ENCODE data around the gene UBE2D1.

The UBE2D1 gene

GRCh38 chr10:58341947-58342346 is 7.1 kb downstream of the UBE2D1 start:
- DNase-seq: no peak

GRCh38 chr10:58347967-58348366 is 13.2 kb downstream of the UBE2D1 start:
- DNase-seq: no peak

GRCh38 chr10:58348571-58349033 is 13.8 kb downstream of the UBE2D1 start:
- DNase-seq: no peak

DNA sequence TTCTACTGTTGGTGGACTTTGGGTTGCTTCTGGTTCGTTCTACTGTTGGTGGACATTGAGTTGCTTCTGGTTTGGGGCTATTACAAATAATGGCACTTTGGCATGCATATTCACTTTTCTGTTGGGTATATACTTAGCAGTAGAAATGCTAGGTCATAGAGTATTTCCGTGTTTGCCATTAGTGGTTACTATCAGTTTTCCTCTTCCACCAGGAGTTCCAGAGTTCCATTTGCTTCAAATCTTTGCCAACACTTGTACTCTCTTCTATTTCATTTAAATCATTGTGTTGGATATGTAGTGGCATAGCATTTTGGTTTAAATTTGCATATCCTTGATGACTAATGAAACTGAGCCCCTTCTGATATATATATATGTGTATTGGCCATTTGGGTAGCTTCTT is 15.2 kb downstream of the UBE2D1 start:
- DNase-seq: no peak

DNA sequence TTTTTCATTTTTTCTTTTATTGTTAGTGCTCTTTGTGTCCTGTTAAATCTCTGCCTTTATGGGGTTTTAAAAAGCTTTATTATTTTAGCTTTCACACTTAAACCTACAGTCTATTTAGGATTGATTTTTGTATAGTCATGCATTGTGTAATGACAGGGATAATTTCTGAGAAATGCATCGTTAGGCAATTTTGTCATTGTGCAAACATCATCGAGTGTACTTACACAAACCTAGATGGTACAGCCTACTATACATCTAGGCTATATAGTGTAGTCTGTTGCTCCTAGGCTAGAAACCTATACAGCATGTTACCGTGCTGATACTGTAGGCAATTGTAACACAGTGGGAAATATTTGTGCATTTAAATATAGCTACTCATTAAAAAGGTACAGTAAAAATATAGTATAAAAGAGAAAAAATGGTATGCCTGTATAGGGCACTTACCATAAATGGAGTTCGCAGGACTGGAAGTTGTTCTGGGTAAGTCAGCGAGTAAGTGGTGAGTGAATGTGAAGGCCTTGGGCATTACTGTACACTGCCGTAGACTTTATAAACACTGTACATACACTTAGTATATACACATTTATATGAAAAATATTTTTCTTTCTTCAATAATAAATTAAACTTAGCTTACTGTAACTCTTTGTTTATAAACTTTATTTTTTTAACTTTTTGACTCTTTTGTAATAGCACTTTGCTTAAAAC is 16.0 kb downstream of the UBE2D1 start:
- DNase-seq: no peak

GRCh38 chr10:58351616-58352578 is 17.1 kb downstream of the UBE2D1 start:
- DNase-seq: no peak

DNA sequence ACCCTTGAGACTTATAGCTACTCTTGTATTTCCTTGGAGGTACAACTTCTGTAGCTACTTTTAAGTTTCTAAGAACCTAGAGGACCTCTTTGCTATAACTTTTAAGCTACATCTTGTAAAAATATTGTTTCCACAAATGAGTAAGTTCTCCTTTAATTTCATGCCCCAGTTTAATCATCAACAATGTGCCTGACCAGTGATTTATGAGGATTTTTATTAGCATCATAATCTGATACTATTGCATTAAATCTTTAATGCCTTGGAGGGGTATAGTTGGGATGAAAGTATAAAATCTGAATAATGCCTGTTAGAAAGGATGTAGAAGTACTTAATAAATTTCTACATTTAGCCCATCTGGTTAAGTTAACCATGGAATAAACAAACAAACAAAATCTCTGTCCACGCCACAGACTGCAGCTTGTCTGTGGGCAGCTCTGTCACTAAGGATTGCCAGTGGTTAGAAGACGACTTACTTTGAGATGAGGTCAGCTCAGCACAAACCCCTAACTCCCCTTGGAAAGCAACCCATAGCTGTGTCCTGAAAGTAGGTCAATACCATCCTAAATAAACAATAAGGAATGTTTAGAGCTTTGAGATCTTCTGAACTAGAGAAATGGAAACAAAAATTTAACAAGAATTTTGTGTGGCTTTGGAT is 18.3 kb downstream of the UBE2D1 start:
- DNase-seq: no peak

DNA sequence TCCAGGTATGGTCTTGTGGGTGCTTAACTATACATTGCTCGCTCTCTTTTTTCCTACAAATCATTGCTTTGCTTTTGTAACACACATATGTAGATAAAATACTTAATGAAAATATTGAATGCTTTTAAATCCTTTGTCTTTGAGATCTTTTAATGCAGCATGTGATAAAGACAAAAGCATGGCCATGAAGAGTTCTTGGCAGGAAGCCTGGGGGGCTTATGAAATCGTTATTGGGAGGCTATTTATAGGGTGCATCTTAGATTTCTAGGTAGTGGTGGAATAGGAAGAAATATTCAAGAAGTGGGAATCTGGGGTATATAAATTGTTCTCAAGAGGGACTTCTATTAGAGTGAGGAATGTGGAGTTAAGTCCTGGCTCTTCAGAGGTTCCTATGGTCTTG is 21.9 kb downstream of the UBE2D1 start:
- DNase-seq: no peak

DNA sequence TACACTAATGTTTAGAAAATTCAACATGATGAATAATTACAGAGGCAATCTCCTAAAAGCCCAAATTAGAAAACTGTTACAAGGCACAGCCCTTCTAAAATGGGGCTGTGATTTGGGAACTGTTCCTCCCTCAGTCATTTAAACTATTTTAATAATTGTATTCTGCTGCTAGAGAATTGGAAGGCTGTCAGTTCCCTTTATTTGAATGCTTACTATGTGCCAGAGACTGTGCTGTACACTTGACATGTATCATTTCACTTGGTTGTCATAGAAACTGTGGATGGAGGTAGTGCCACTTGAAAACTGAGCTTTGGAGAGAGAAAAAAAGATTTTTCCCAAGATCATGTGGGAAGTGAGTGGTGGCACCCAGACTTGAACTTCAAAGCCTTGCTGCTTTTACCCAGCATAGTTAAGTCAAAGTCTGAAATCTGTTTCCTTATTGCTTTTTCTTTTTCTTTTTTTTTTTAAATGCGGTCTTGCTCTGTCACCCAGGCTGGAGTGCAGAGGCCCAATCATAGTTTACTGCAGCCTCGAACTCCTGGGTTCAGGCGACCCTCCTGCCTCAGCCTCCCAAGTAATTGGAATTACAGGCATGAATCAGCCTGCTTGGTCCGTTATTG is 23.6 kb downstream of the UBE2D1 start:
- DNase-seq: no peak

DNA sequence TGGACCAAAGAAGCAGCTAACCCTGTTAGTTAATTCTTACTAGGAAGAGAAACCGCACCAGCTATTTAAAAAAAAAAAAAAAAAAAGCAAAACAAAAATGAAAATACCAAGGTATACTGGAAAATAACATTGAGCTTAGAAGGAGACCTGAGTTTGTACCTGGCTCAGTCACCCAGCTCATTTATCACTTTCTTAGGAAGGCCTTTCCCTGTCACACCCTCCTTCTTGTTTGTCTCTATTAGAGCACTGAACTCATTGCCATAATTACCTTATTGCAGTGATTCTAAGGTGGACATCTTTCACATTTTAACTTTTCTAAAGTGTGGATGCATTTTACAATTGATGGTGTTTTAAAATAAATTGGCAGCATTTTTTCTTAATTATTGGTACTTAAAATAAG is 24.1 kb downstream of the UBE2D1 start:
- DNase-seq: no peak

DNA sequence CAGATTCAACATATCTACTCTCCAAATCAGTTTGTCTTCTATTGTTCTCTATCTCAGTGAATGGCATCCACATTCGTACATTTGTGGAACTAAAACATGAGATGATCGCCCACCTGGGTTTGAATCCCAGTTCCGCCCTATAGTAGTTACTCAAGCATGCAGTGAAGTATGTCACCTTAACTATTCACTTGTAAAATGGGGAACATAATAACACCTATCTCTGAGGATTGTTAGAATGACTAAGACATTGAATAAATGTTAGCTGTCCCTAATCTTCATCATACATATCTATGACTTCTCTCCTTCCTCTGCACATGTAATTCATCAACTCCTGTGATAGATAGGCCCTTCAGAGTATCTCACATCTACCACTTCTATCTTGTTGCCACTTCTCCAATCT is 24.7 kb downstream of the UBE2D1 start:
- no peak for DNase-seq

- no peak for DNase-seq
These were observed 25.7 kb downstream of the UBE2D1 start for GRCh38 chr10:58360412-58361004.

GRCh38 chr10:58361353-58361752 is 26.5 kb downstream of the UBE2D1 start:
- DNase-seq: no peak

GRCh38 chr10:58362027-58362789 is 27.4 kb downstream of the UBE2D1 start:
- no peak for DNase-seq

GRCh38 chr10:58367069-58367468 is 32.3 kb downstream of the UBE2D1 start:
- DNase-seq: no peak

DNA sequence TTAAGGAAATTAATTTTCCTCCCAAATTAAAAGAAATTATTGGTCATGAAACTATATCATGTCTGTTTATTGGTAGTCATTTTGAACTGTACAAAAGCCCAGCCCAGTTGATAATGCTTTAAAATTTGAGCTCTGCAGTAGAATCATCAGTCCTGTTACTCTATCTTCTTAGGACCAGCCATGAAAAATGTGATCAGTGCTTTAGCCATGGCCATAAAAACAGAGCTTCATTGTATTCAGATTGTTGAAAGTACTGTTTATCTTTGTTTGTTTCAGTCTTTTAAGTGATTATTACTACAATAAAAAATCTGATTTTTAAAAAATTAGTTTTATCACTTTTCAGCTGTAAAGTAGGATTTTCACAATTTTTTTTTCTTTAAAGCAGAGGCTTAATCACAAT is 36.7 kb downstream of the UBE2D1 start:
- no peak for DNase-seq

- no peak for DNase-seq
These were observed 38.0 kb downstream of the UBE2D1 start for GRCh38 chr10:58372607-58373441.

DNA sequence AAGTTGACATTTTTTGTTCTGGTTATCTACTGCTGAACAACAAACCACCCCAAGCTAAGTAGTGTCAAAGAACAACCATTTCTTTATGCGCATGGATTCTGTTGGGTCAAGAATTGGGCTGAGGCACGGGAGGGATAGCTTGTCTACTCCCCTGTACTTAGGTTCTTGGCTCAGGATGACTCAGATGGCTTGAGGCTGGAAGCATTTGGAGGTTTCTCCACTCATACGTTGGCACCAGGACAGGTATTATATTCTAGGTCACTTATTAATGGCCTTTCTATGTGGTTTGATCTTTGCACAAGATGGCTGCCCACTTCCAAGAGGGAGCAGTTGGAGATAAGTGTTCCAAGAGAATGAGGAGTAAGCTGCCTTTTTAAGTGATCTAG is 38.6 kb downstream of the UBE2D1 start:
- DNase-seq: no peak

GRCh38 chr10:58382489-58382995 is 47.7 kb downstream of the UBE2D1 start:
- no peak for DNase-seq

DNA sequence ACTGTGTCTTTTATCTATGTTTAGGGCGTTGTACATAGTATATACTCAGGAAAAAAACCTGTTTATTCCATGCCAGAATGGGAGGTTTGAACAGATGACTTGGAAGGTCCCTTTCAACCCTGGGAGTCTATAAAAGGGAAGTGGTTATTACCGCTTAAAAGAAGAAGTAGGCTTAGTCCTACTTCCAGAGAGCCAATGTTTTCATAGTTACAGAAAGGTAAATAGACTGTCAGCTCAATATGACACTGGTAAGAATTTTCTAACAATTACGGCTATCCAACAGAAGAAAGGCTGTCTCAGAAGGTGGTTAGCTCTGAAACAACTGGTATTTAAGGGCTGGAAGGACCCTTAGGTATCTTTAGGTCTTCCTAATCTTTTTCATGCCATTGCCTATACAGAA is 49.3 kb downstream of the UBE2D1 start:
- no peak for DNase-seq

DNA sequence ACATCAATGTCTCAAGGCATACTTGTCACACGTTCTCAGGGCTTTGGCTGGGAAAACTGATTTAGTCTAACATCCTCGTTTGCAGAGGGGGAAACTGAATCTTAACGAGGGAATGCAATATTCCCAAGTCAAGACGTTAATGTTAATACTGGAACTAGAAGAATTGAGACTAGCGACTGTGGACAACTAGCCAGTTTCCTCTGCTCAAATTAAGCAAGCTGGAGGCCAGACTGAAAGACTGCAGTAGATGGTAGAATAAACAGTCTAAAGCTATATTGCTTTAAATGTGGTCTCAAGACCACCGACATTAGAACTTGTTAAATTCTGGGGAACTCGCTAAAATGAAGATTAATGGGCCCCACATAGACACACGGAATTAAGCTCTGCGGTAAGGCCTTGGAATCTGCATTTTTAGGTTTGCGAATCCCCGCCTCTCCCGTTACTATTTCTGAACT is 49.8 kb downstream of the UBE2D1 start:
- no peak for DNase-seq

Data from activated effector memory CD4-positive, alpha-beta T cell treated with Interleukin-2 at 50 U/mL for 16 hours (primary cell).